A549 (cell line): ENCODE data around the gene MAP3K9. TPM values are rescaled to one million over a fixed set of nuclear protein-coding genes. Genes with fewer than 3 reads are reported as not detected.

ENCODE experiments used
- ATAC-seq, 2 experiments: fragments of 200-7000 bp in 1 of 2; fragments of >200 bp in 1 of 2; cut with Nextera tagmentation in 1 of 2; cut with Tn5 transposase in 1 of 2; 3 replicates each; pipeline versions ENCODE4 v1.8.0 to v1.9.1; 2018 to 2020; ENCODE audit warnings: mild to moderate bottlenecking in 1 of 2, moderate library complexity in 1 of 2
- CTCF ChIA-PET: fragments of 300-600 bp; sonication (Branson Sonifier 250); formaldehyde crosslinking; extraction: SDS; loops from one replicate; lab custom pipeline; 2021; ENCODE audit warnings: antibody characterized with exemption, inconsistent platforms; lab: Yijun Ruan, JAX
- POLR2A ChIA-PET: fragments of 350-600 bp; formaldehyde crosslinking; extraction: SDS; loops from one replicate; lab custom pipeline; 2021; ENCODE audit warnings: antibody characterized with exemption, inconsistent platforms; lab: Yijun Ruan, JAX
- DNase-seq, 2 experiments: peaks; one replicate each; pipeline versions ENCODE4 v3.0.0 to v3.0.0-alpha.2; 2011 to 2016; ENCODE audit warnings: low read depth in 1 of 2, low spot score in 1 of 2
- FAIRE-seq: peaks from 2 replicates; lab custom pipeline; 2011; peaks lifted over from hg19 to GRCh38; lab: Jason Lieb, UNC
- H3K27ac ChIP-seq, 2 experiments: fragments of >200 bp; sonication (Bioruptor Twin); formaldehyde crosslinking; 3 replicates each; pipeline ENCODE4 v1.5.1; 2016 to 2017
- H3K4me1 ChIP-seq: fragments of >200 bp; sonication (Bioruptor Twin); formaldehyde crosslinking; 3 replicates; pipeline ENCODE4 v1.6.1; 2016
- H3K4me2 ChIP-seq: fragments of >200 bp; sonication (Bioruptor Twin); formaldehyde crosslinking; 3 replicates; pipeline ENCODE4 v1.6.1; 2016
- H3K4me3 ChIP-seq: fragments of >200 bp; sonication (Bioruptor Twin); formaldehyde crosslinking; 3 replicates; pipeline ENCODE4 v1.5.1; 2016
- H3K9me3 ChIP-seq: fragments of >200 bp; sonication (Bioruptor Twin); formaldehyde crosslinking; 3 replicates; pipeline ENCODE4 v1.6.1; 2016
- CEBPB ChIP-seq, 2 experiments: fragments of >200 bp in 1 of 2; sonication (Bioruptor Twin) in 1 of 2; formaldehyde crosslinking in 1 of 2; IDR thresholded peaks; 2 replicates each; pipeline ENCODE4 v1.6.1; 2012 to 2016
- CHD2 ChIP-seq: fragments of 150-350 bp; IDR thresholded peaks from 2 replicates; pipeline ENCODE4 v1.6.1; 2014; ENCODE audit warnings: low read length; ENCODE audit not compliant: partially characterized antibody
- CHD4 ChIP-seq: fragments of 200-600 bp; sonication (generic); IDR thresholded peaks from 2 replicates; pipeline ENCODE4 v1.6.1; 2016; ENCODE audit warnings: antibody characterized with exemption, mild to moderate bottlenecking, borderline replicate concordance
- EP300 ChIP-seq, 2 experiments: fragments of >200 bp; sonication (Bioruptor Twin); formaldehyde crosslinking; IDR thresholded peaks; 2 replicates in 1 of 2; 3 replicates in 1 of 2; pipeline ENCODE4 v1.6.1; 2016 to 2017
- FOSB ChIP-seq: fragments of 250-450 bp; sonication (Bioruptor Pico); IDR thresholded peaks from 2 replicates; pipeline ENCODE4 v1.5.0; 2020; ENCODE audit warnings: mild to moderate bottlenecking, moderate library complexity
- FOXS1 ChIP-seq: fragments of 250-450 bp; sonication (Bioruptor Pico); IDR thresholded peaks from 2 replicates; pipeline ENCODE4 v1.5.0; 2020; ENCODE audit warnings: mild to moderate bottlenecking, moderate library complexity
- HOXA7 ChIP-seq: fragments of 250-450 bp; sonication (Bioruptor Pico); IDR thresholded peaks from 2 replicates; pipeline ENCODE4 v1.5.0; 2020; ENCODE audit warnings: mild to moderate bottlenecking, moderate library complexity
- KDM5A ChIP-seq: fragments of 200-600 bp; sonication (generic); IDR thresholded peaks from 2 replicates; pipeline ENCODE4 v1.6.1; 2016; ENCODE audit warnings: antibody characterized with exemption, mild to moderate bottlenecking
- PHF8 ChIP-seq: fragments of 200-600 bp; sonication (generic); IDR thresholded peaks from 2 replicates; pipeline ENCODE4 v1.6.1; 2016; ENCODE audit warnings: low read depth, mild to moderate bottlenecking, antibody characterized with exemption, moderate library complexity, borderline replicate concordance
- RAD21 ChIP-seq, 2 experiments: fragments of >200 bp in 1 of 2; sonication (Bioruptor Twin) in 1 of 2; formaldehyde crosslinking in 1 of 2; IDR thresholded peaks in 1 of 2; conservative IDR thresholded peaks in 1 of 2; 2 replicates in 1 of 2; 3 replicates in 1 of 2; pipeline ENCODE4 v1.6.1; 2012 to 2018; ENCODE audit warnings: inconsistent platforms in 1 of 2
- SREBF2 ChIP-seq: fragments of 450-650 bp; IDR thresholded peaks from 2 replicates; pipeline ENCODE4 v1.6.1; 2014; ENCODE audit warnings: mild to moderate bottlenecking, moderate library complexity
- TP53 ChIP-seq: fragments of 250-450 bp; sonication (Bioruptor Pico); IDR thresholded peaks from 2 replicates; pipeline ENCODE4 v1.5.0; 2021; ENCODE audit warnings: mild to moderate bottlenecking, moderate library complexity
- ZFP36 ChIP-seq: fragments of 450-650 bp; IDR thresholded peaks from 2 replicates; pipeline ENCODE4 v1.6.1; 2014; ENCODE audit warnings: borderline replicate concordance; ENCODE audit not compliant: partially characterized antibody
- ZSCAN20 ChIP-seq: fragments of 250-450 bp; sonication (Bioruptor Pico); IDR thresholded peaks from 2 replicates; pipeline ENCODE4 v1.8.0; 2022; ENCODE audit warnings: mild to moderate bottlenecking, moderate library complexity
- WGBS: methylation state at CpG from one replicate; pipeline ENCODE4 v1.1.6; 2017; ENCODE audit errors: missing lambda C conversion rate; 5-methylcytosine and 5-hydroxymethylcytosine counted together
- polyA plus RNA-seq, 4 experiments: library from polyadenylated mRNA; depleted of rRNA in 3 of 4; stranded (reverse); fragments of >200 nt; fragmentation: RNase III in 1 of 4; extraction: RNeasy Plus Mini Kit Qiagen cat#74134 plus additional on column Dnase treatment in 1 of 4; gene quantifications; 2 replicates in 3 of 4; 3 replicates in 1 of 4; pipeline ENCODE4 v1.2.3, GENCODE V29; 2011 to 2017
- TF ChIP-seq, protein P1 (sequence below): IDR thresholded peaks from 2 replicates; pipeline ENCODE4 v1.6.1; 2012
- TF ChIP-seq, protein P2 (sequence below): fragments of 200-600 bp; sonication (generic); IDR thresholded peaks from 2 replicates; pipeline ENCODE4 v1.6.1; 2016; ENCODE audit warnings: antibody characterized with exemption, mild to moderate bottlenecking, moderate library complexity
- TF ChIP-seq, protein P3 (sequence below): fragments of >200 bp; sonication (Bioruptor Twin); formaldehyde crosslinking; IDR thresholded peaks from 3 replicates; pipeline ENCODE4 v1.6.1; 2016

MAP3K9 gene
- polyA plus RNA-seq, 2 of the 4 experiments (the other 2 are of a cell fraction), result 5.3 to 8.5 TPM

DNA sequence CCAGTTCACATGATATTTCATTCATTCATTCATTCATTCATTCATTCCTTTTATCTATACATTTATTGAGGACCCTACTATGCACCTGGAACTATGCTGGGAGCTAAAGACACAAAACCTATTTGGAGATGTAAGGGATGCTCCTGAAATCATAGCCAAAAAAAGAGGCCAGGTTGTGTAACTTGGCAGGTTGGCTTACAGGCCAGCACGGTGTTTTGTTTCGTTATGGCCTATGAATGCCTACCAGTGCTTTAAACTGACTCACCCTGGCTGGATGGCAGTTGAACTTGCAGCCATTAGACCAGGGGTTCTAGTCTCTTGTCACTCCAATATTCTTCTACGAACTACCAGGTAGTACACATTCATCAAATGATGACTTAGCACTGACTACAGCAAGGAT, 15.7 kb downstream of the MAP3K9 start:
- WGBS, result 84% methylated on average over 3 of the region's 3 CpGs
- FAIRE-seq (no peak), ATAC-seq (no peak)

DNA sequence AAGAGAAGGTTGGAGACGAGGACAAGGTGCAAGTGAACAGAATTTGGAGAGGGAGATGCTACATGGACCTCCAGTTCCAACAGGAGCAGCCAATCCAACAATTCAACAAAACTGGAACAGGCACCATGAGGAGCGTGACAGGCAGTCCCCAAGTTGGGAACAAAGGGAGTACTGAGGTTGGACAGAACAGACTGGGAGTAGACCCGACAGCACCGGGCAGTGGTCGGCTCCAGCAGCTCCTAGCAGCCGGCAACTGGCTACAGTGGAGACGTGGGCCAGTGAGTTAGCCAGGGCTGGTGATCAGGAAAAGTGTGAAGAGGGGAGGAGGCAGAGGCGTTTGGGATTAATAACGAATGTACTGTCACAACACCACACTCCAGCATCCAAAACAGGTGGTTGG, 16.4 kb downstream of the MAP3K9 start:
- Histone ChIP-seq H3K4me2 (no peak overlapping the region), H3K27ac (no peak overlapping the region), H3K4me3 (no peak overlapping the region), H3K9me3 (no peaks in the 10 kb centered on the region), H3K4me1 (peaks cover 8% of the 10 kb centered on the region; the same call in 1 of the 3 replicates)
- ATAC-seq (no peak), FAIRE-seq (no peak), DNase-seq (no peak)
- ChIA-PET POLR2A (no interaction called here), CTCF (interaction anchor here (3.7 kb wide), 1 partner anchor 24 kb away, joined by 13 read pairs; no protein-coding TSS in a partner anchor)
- WGBS, result 72% methylated on average over 9 of the region's 9 CpGs
- TF ChIP-seq CHD4 (no peak), PHF8 (no peak), EP300 (IDR thresholded peaks at IDR 0.05) (no peak), ZFP36 (no peak), CEBPB (IDR thresholded peaks at IDR 0.05) (no peak), RAD21 (conservative IDR thresholded peaks at IDR 0.05 in 1 of 2, IDR thresholded peaks at IDR 0.05 in 1 of 2) (no peak), CHD2 (no peak), HOXA7 (CRISPR knock-in tag) (no peak)
- TF ChIP-seq, protein P1, sequence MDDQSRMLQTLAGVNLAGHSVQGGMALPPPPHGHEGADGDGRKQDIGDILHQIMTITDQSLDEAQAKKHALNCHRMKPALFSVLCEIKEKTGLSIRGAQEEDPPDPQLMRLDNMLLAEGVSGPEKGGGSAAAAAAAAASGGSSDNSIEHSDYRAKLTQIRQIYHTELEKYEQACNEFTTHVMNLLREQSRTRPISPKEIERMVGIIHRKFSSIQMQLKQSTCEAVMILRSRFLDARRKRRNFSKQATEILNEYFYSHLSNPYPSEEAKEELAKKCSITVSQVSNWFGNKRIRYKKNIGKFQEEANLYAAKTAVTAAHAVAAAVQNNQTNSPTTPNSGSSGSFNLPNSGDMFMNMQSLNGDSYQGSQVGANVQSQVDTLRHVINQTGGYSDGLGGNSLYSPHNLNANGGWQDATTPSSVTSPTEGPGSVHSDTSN, result no peak
- TF ChIP-seq, protein P2, sequence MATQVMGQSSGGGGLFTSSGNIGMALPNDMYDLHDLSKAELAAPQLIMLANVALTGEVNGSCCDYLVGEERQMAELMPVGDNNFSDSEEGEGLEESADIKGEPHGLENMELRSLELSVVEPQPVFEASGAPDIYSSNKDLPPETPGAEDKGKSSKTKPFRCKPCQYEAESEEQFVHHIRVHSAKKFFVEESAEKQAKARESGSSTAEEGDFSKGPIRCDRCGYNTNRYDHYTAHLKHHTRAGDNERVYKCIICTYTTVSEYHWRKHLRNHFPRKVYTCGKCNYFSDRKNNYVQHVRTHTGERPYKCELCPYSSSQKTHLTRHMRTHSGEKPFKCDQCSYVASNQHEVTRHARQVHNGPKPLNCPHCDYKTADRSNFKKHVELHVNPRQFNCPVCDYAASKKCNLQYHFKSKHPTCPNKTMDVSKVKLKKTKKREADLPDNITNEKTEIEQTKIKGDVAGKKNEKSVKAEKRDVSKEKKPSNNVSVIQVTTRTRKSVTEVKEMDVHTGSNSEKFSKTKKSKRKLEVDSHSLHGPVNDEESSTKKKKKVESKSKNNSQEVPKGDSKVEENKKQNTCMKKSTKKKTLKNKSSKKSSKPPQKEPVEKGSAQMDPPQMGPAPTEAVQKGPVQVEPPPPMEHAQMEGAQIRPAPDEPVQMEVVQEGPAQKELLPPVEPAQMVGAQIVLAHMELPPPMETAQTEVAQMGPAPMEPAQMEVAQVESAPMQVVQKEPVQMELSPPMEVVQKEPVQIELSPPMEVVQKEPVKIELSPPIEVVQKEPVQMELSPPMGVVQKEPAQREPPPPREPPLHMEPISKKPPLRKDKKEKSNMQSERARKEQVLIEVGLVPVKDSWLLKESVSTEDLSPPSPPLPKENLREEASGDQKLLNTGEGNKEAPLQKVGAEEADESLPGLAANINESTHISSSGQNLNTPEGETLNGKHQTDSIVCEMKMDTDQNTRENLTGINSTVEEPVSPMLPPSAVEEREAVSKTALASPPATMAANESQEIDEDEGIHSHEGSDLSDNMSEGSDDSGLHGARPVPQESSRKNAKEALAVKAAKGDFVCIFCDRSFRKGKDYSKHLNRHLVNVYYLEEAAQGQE, result no peak

More for the DNA sequence above, 15.7 kb downstream of the MAP3K9 start:
- POLR2A ChIA-PET, result no interaction called here
- CTCF ChIA-PET, result interaction anchor here (0.6 to 3.7 kb wide), 3 partner anchors 23 to 94 kb away, joined by 3 to 13 read pairs (median 3); no protein-coding TSS in a partner anchor
- no peak for TF ChIP-seq FOXS1 (CRISPR knock-in tag)
- TF ChIP-seq, protein P2, result no peak
- TF ChIP-seq TP53 (CRISPR knock-in tag), result no peak
- no peak for TF ChIP-seq ZSCAN20 (CRISPR knock-in tag)
- TF ChIP-seq KDM5A, result no peak
- no peak for TF ChIP-seq RAD21 (conservative IDR thresholded peaks at IDR 0.05 in 1 of 2, IDR thresholded peaks at IDR 0.05 in 1 of 2)
- TF ChIP-seq FOSB (CRISPR knock-in tag), result no peak
- TF ChIP-seq, protein P3, sequence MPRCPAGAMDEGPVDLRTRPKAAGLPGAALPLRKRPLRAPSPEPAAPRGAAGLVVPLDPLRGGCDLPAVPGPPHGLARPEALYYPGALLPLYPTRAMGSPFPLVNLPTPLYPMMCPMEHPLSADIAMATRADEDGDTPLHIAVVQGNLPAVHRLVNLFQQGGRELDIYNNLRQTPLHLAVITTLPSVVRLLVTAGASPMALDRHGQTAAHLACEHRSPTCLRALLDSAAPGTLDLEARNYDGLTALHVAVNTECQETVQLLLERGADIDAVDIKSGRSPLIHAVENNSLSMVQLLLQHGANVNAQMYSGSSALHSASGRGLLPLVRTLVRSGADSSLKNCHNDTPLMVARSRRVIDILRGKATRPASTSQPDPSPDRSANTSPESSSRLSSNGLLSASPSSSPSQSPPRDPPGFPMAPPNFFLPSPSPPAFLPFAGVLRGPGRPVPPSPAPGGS, result no peak
- TF ChIP-seq SREBF2, result no peak
- no peak for TF ChIP-seq ZFP36
- Histone ChIP-seq H3K4me1 (peaks cover 8% of the 10 kb centered on the region; the same call in 1 of the 3 replicates), H3K9me3 (no peaks in the 10 kb centered on the region), H3K4me3 (no peak overlapping the region), H3K27ac (no peak overlapping the region), H3K4me2 (no peak overlapping the region)
- no peak for DNase-seq
